Measurements from ENCODE around the gene TACC2. TPM values are rescaled to one million over a fixed set of nuclear protein-coding genes. Genes with fewer than 3 reads are reported as not detected.

Gene TACC2
- total RNA-seq, 2 experiments from 2014 or later = not detected

DNA sequence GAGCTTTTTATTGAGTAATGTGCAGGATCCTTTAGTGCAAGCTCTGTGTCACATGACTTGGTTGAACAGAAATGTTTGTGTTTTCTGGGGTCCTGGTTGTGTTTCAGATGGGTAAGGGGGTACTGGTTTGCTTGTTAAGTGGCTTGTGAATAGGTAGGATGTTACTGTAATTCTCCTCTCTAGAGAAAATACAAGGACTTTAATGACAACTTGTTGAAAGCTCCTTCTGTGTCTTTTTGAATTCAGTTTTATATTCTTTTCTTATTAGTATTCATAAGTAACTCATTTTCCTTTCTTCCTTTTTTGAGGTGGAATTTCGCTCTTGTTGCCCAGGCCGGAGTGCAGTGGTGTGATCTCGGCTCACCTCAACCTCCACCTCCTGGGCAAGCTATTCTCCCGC lies 196.7 kb downstream of the TACC2 start:
- CTCF ChIA-PET = no interaction called here
- no peak overlapping the region for H3K27ac Mint-ChIP-seq
- H3K27me3 Mint-ChIP-seq = peaks cover 9% of the 10 kb centered on the region
- H3K9me3 Mint-ChIP-seq (ENCODE audit: low read depth) = no peaks in the 10 kb centered on the region
- DNase-seq = no peak
- H3K4me3 Mint-ChIP-seq = no peak overlapping the region
- ATAC-seq = no peak
- no peaks in the 10 kb centered on the region for H3K36me3 Mint-ChIP-seq
- H3K4me1 Mint-ChIP-seq = no peaks in the 10 kb centered on the region

- CTCF ChIA-PET = no interaction called here
- Mint-ChIP-seq H3K4me1 (no peaks in the 10 kb centered on the region), H3K36me3 (no peaks in the 10 kb centered on the region), H3K27ac (no peak overlapping the region), H3K27me3 (peaks cover 9% of the 10 kb centered on the region), H3K9me3 (ENCODE audit: low read depth) (no peaks in the 10 kb centered on the region), H3K4me3 (no peak overlapping the region)
- DNase-seq (no peak), ATAC-seq (no peak)
Measured at GRCh38 chr10:122186816-122187810, 198.2 kb downstream of the TACC2 start.

DNA sequence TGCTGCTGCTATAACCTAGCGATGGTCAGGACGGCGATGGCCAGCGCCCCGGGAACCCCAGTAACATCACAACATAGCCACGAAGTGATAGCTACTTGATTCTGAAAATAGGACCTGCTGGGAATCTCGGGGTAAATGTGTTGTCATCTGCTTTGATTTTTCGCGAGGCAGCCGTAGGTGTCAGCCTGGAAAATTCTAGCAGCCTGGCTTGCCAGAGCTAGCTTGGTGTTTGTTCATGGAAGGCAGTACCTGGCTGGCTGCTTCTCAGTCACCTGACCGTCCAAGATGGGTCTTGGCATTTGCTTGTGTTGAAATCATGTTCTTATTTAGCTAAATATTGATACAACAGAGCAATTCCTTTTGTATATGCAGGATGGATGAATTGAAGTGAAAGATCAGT lies 199.7 kb downstream of the TACC2 start:
- no peak for DNase-seq

GRCh38 chr10:122189185-122189584 lies 200.2 kb downstream of the TACC2 start:
- DNase-seq (no peak), ATAC-seq (no peak)
- H3K36me3 Mint-ChIP-seq = no peaks in the 10 kb centered on the region
- no peaks in the 10 kb centered on the region for H3K9me3 Mint-ChIP-seq (ENCODE audit: low read depth)
- no peak overlapping the region for H3K27ac Mint-ChIP-seq
- CTCF ChIA-PET = no interaction called here
- H3K27me3 Mint-ChIP-seq = peaks cover 4% of the 10 kb centered on the region
- H3K4me1 Mint-ChIP-seq = no peaks in the 10 kb centered on the region
- no peak overlapping the region for H3K4me3 Mint-ChIP-seq

More for the DNA sequence above, 199.7 kb downstream of the TACC2 start:
- Mint-ChIP-seq H3K27ac (no peak overlapping the region), H3K9me3 (ENCODE audit: low read depth) (no peaks in the 10 kb centered on the region), H3K27me3 (peaks cover 4% of the 10 kb centered on the region), H3K4me1 (no peaks in the 10 kb centered on the region), H3K36me3 (no peaks in the 10 kb centered on the region), H3K4me3 (no peak overlapping the region)
- no peak for ATAC-seq
- CTCF ChIA-PET = no interaction called here

GRCh38 chr10:122190176-122190943 lies 201.4 kb downstream of the TACC2 start:
- CTCF ChIA-PET = no interaction called here
- ATAC-seq (no peak), DNase-seq (no peak)
- Mint-ChIP-seq H3K9me3 (ENCODE audit: low read depth) (no peaks in the 10 kb centered on the region), H3K4me1 (no peaks in the 10 kb centered on the region), H3K4me3 (no peak overlapping the region), H3K36me3 (no peaks in the 10 kb centered on the region), H3K27ac (no peak overlapping the region), H3K27me3 (peaks cover 4% of the 10 kb centered on the region)

DNA sequence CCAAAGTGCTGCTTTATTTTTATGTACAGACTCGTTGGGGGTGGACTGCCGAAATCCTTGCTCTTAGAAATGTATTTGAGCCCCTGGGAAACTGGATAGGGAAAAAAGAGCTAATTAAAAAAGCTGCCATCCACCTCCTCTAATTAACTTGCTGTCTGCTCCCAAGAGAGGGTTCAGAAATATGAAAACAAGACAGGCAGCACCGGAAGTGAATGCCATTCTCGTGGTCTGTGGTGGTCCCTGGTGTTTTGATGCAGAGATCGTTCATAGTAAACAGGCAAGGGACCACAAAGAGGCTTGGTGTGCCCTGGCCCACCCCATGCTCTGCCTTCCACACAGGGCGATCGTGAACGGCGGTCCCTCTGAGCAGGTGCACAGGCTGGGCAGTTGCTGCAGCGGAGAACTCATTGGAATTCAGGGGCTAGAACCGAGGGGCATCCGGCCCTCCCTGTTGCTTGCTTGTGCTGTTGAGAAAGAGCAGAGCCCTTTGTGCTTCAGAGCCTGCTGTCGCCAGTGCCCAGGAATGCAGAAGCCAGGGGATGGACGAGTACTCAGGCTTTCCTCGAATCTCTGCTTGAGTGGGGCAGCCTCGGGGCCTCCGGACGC lies 203.1 kb downstream of the TACC2 start:
- no peaks in the 10 kb centered on the region for H3K9me3 Mint-ChIP-seq (ENCODE audit: low read depth)
- CTCF ChIA-PET = no interaction called here
- no peak overlapping the region for H3K27ac Mint-ChIP-seq
- no peak overlapping the region for H3K4me3 Mint-ChIP-seq
- H3K4me1 Mint-ChIP-seq = no peaks in the 10 kb centered on the region
- no peak for DNase-seq
- H3K36me3 Mint-ChIP-seq = no peaks in the 10 kb centered on the region
- H3K27me3 Mint-ChIP-seq = peaks cover 4% of the 10 kb centered on the region
- ATAC-seq = no peak

DNA sequence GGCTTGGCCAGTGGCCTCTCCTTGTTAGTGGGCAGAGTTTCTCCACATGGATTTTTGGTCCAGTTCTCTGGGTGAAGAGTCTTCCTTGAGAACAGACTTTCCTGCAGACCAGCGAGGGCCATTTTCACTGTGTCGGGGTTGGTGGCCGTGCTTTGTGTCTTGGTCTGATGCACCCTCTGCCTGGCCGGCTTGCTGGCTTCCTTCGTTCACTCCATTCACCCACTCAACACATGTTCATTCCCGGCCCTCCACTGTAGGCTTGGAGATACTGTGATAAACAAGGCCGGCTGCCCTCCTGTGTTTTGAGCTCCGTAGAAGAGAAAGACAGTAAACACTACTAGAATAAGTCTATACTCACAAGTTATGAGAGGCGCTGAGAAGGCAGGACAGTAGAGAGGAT lies 205.3 kb downstream of the TACC2 start:
- DNase-seq = no peak
- Mint-ChIP-seq H3K36me3 (no peaks in the 10 kb centered on the region), H3K27ac (no peak overlapping the region), H3K4me1 (no peaks in the 10 kb centered on the region), H3K4me3 (no peak overlapping the region), H3K27me3 (peaks cover 4% of the 10 kb centered on the region), H3K9me3 (ENCODE audit: low read depth) (no peaks in the 10 kb centered on the region)
- no peak for ATAC-seq
- CTCF ChIA-PET = no interaction called here

DNA sequence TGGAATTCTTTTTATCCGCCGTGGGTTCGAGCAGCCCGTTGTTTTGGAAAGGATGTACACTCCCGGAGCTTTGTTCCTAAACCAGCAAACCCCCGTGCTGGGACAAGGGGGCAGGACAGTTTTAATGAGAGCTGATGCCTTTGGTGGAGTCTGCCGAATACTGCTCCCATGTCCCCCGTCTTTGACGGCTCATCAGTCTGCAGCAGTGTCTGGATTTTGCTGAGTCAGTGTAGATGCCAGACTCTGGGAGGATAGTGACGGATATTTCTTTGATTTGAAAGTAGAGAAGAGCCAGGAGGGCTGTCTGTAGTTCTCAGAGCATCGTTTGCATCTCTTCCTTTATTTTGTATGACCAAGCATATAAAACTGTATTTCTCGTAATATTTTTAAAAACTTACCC lies 207.3 kb downstream of the TACC2 start:
- ATAC-seq (no peak), DNase-seq (no peak)
- no peak overlapping the region for H3K4me3 Mint-ChIP-seq
- no peak overlapping the region for H3K27ac Mint-ChIP-seq
- CTCF ChIA-PET = no interaction called here
- no peaks in the 10 kb centered on the region for H3K9me3 Mint-ChIP-seq (ENCODE audit: low read depth)
- H3K4me1 Mint-ChIP-seq = no peaks in the 10 kb centered on the region
- no peaks in the 10 kb centered on the region for H3K27me3 Mint-ChIP-seq
- no peaks in the 10 kb centered on the region for H3K36me3 Mint-ChIP-seq

DNA sequence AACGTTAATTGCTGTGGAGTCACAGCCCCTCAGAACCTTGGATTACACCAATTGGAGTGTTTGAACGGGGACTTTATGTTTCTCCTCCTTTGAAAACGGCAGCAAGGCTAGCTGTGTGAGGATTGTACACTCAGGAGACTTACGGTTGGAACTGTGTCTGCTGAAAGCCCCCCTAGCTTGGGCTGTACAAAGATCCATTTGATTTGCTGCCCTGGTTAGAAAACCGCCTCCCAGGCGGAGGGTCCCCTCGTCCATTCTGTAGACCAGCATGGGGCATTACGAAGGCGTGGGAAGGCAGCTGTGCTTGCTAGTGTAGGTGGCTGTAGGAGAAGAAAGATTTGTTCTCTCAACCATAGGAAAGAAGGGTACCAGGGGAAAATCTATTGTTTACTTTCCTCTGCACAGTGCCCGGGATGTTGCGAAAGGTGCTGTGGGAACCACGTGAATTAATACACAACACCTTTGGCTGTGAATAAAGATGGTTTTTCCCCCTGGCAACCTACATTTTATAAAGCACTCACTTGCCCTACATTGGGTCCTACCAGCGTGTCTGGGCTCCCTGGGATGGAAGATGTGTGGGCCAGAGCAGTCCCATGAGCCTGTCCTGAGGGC lies 208.8 kb downstream of the TACC2 start:
- no peaks in the 10 kb centered on the region for H3K9me3 Mint-ChIP-seq (ENCODE audit: low read depth)
- no peak overlapping the region for H3K27ac Mint-ChIP-seq
- no peaks in the 10 kb centered on the region for H3K4me1 Mint-ChIP-seq
- CTCF ChIA-PET = no interaction called here
- no peak overlapping the region for H3K4me3 Mint-ChIP-seq
- H3K36me3 Mint-ChIP-seq = no peaks in the 10 kb centered on the region
- DNase-seq = no peak
- no peak for ATAC-seq
- no peaks in the 10 kb centered on the region for H3K27me3 Mint-ChIP-seq

DNA sequence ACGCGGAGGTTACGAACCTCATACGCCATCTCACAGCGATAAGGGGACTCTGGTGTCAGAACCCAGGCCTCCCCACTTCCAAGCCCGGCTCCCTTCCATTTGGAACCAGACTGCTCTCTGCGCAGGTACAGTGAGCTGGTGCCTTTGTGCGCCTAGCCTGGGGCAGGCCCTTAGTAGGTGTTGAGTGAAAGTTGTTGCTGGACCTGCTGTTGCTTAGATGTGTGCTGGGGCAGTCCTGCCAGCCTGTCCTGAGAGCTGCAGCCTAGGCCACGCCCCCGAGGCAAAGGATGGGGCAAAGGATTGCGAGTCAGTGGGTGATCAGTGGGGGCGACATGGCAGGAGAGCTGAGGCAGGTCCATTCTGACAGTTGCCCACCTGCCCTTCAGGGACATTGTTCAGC lies 209.7 kb downstream of the TACC2 start:
- H3K9me3 Mint-ChIP-seq (ENCODE audit: low read depth) = no peaks in the 10 kb centered on the region
- no peak overlapping the region for H3K4me3 Mint-ChIP-seq
- ATAC-seq (no peak), DNase-seq (no peak)
- CTCF ChIA-PET = no interaction called here
- no peak overlapping the region for H3K27ac Mint-ChIP-seq
- no peaks in the 10 kb centered on the region for H3K36me3 Mint-ChIP-seq
- no peaks in the 10 kb centered on the region for H3K27me3 Mint-ChIP-seq
- no peaks in the 10 kb centered on the region for H3K4me1 Mint-ChIP-seq

GRCh38 chr10:122199070-122199469 lies 210.1 kb downstream of the TACC2 start:
- CTCF ChIA-PET = no interaction called here
- no peaks in the 10 kb centered on the region for H3K27me3 Mint-ChIP-seq
- ATAC-seq = no peak

DNA sequence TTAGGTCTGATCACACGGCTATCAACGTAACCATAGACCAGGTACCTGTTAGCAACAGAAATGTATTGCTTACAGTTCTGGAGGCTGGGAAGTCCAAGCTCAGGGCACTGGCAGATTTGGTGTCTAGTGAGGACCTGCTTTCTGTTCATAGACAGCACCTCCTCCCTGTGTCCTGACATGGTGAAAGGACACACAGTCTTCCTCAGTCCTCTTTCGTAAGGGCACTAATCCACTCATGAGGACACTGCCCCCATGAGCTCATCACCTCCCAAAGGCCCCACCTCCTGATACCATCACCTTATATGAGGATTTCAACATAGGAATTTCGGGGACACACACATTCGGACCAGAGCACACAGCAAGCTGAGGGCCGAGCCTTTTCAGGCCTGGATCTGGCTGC lies 210.7 kb downstream of the TACC2 start:
- Mint-ChIP-seq H3K4me1 (no peaks in the 10 kb centered on the region), H3K36me3 (no peaks in the 10 kb centered on the region), H3K9me3 (ENCODE audit: low read depth) (no peaks in the 10 kb centered on the region), H3K27ac (no peak overlapping the region), H3K4me3 (no peak overlapping the region), H3K27me3 (no peaks in the 10 kb centered on the region)
- no peak for ATAC-seq
- CTCF ChIA-PET = no interaction called here
- no peak for DNase-seq

More at GRCh38 chr10:122199070-122199469, 210.1 kb downstream of the TACC2 start:
- DNase-seq = no peak
- no peaks in the 10 kb centered on the region for H3K36me3 Mint-ChIP-seq
- H3K9me3 Mint-ChIP-seq (ENCODE audit: low read depth) = no peaks in the 10 kb centered on the region
- no peak overlapping the region for H3K4me3 Mint-ChIP-seq
- H3K27ac Mint-ChIP-seq = no peak overlapping the region
- no peaks in the 10 kb centered on the region for H3K4me1 Mint-ChIP-seq

DNA sequence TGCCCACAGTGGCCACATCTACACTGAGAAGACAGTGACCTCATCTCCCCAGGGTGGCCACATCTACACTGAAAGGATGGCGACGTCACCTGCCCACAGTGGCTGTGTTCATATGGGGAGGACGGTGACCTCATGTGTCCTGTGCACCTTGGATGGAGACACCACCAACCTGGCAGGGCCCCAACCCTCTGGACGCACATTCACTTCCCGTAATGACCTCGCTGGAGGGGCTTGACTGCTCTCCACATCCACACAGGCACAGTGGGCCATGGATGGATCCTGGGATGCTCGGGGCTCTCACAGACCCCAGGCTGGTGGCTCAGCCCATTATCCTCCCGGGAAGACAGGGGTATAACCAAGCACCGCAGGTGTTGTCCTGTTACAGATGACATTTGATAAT lies 212.4 kb downstream of the TACC2 start:
- H3K27ac Mint-ChIP-seq = no peak overlapping the region
- DNase-seq (no peak), ATAC-seq (no peak)
- H3K27me3 Mint-ChIP-seq = no peaks in the 10 kb centered on the region
- CTCF ChIA-PET = no interaction called here
- no peaks in the 10 kb centered on the region for H3K4me1 Mint-ChIP-seq
- no peaks in the 10 kb centered on the region for H3K36me3 Mint-ChIP-seq
- H3K9me3 Mint-ChIP-seq (ENCODE audit: low read depth) = no peaks in the 10 kb centered on the region
- no peak overlapping the region for H3K4me3 Mint-ChIP-seq
